ENCODE results near the gene DBR1.

Gene DBR1

GRCh38 chr3:138119423-138119766 is 55.3 kb downstream of the DBR1 start:
- no peak for TF ChIP-seq GATA2 (IDR thresholded peaks at IDR 0.05; ENCODE audit: low read depth, low read length)

DNA sequence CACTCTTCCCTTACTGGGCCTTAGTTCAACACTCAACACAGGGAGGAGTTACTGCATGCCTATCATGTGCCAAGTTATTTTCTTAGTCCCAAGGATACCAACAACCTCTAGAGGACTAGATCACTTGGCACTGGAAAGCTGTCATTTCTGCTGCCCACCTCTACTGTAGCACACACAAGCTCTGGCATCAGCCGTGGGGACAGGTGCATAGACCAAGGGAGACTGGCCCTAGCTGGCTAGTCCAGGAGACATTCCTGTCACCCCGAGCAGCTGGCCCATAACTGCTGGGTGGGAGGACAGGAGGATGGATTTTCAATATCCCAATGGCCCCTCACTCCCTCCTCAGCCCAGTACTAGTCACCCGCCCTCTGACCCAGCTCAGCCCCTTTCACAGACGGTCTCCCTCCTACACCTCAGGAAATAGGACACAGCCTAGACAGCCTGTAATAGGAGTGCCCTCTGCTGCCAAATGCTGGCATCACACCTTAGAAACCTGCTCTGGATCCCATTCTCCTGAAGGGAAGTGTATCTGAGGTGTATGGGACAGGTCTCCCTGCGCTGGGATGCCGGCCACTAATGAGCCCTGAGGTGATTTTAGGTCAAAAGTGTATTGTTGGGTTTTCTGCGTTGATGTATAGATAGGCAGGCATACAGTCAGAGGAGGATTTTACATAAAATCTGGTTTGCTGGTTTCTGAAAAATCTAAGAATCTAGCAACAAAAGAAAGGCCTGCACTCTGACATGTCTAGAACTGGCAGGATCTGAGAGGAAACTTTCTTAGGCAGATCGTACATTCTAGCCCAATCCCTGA is 55.9 kb downstream of the DBR1 start:
- no peak for TF ChIP-seq GATA3 (IDR thresholded peaks at IDR 0.05; ENCODE audit: low read depth, low read length)
- no peak for TF ChIP-seq GATA2 (IDR thresholded peaks at IDR 0.05; ENCODE audit: low read depth, low read length)

GRCh38 chr3:138114988-138115971 is 59.4 kb downstream of the DBR1 start, which contains the start of gene DZIP1L:
TSS of gene DZIP1L (minus strand) at chr3:138115608. CDS start at chr3:138103971, 11,637 bp downstream.
- no peak for TF ChIP-seq GATA2 (IDR thresholded peaks at IDR 0.05; ENCODE audit: low read depth, low read length)
- TF ChIP-seq GATA3 (IDR thresholded peaks at IDR 0.05; ENCODE audit: low read depth, low read length) = no peak

- TF ChIP-seq GATA3 (IDR thresholded peaks at IDR 0.05; ENCODE audit: low read depth, low read length) (no peak), GATA2 (IDR thresholded peaks at IDR 0.05; ENCODE audit: low read depth, low read length) (no peak)
Observed at GRCh38 chr3:138114431-138114918, 60.2 kb downstream of the DBR1 start.

- TF ChIP-seq GATA2 (IDR thresholded peaks at IDR 0.05; ENCODE audit: low read depth, low read length) = no peak
- TF ChIP-seq GATA3 (IDR thresholded peaks at IDR 0.05; ENCODE audit: low read depth, low read length) = no peak
Observed at GRCh38 chr3:138113326-138113725, 61.4 kb downstream of the DBR1 start.

DNA sequence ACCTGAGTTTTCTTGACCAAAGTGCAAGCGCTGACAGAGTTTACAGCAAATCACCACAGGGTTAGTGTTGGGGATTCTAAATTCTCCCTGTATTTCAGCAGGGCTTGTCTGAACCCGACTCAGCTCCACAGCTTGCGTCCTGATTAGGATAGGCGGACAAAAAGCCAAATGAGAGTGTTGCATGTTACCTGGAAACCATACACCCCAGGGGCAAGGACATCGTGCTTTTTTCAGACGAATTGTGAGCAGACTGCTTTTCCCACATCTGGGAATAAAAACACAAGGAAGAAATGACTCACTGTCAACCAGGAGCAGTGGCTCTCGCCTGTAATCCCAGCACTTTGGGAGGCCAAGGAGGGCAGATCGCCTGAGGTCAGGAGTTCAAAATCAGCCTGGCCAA is 62.4 kb downstream of the DBR1 start:
- TF ChIP-seq GATA2 (IDR thresholded peaks at IDR 0.05; ENCODE audit: low read depth, low read length) = no peak
- TF ChIP-seq GATA3 (IDR thresholded peaks at IDR 0.05; ENCODE audit: low read depth, low read length) = no peak

All from SH-SY5Y (cell line).